Mesenteric fat pad (tissue), 1 donor: ENCODE results near the gene CAMSAP2. TPM values are rescaled to one million over a fixed set of nuclear protein-coding genes. Genes with fewer than 3 reads are reported as not detected.
A peak's percentile ranks its signal among the peaks of the same experiment; 100 is the strongest.
"Not testable (repeated sequence)": the region's sequence is repeated elsewhere in the genome, so short reads cannot be mapped to it uniquely, and the experiment has no call there.

Experiments
- DNase-seq: peaks from one replicate; pipeline ENCODE4 v3.0.0-alpha.2; 2020; ENCODE audit warnings: low spot score
- total RNA-seq: library from RNA; stranded (reverse); fragmentation: NEBNext Ultra II Directional; extraction: Animal tissue kit (Norgen Biotek cat#: 25700); gene quantifications from one replicate; pipeline ENCODE4 v1.2.1, GENCODE V29; 2021
- donor health status: DM: yes; HTN: yes; CAD: no.

Gene CAMSAP2
- total RNA-seq, 1 donor from 2014 or later: 36.4 TPM

DNA sequence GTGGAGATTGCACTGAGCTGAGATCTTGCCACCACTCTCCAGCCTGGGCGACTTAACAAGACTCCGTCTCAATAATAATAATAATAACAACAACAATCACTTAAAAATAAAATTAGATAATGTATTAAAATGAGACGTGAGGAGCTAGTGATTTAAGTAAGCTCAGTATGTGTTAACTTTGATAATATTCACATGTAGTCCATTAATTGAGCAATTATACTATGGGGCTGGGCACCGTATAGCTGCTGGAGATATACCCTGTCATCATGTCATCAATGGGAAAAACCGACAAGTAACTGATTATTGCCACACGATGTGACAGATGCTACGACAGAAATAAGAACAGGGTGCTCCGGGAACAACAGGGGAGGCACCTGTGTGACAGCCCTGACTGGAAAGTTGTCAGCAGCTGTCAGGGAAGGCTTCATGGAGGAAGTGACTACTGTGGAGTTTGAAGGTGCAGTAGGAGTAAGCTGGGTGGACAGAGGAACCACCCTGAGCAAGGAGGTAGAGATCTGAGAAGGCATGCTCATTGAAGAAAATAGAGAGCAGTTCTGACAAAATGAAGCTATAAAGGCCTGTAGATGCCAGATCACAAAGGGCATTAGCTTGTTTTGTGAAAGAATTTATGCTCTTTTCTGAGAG is 924 bp upstream of the CAMSAP2 start:
- no peak for DNase-seq

DNA sequence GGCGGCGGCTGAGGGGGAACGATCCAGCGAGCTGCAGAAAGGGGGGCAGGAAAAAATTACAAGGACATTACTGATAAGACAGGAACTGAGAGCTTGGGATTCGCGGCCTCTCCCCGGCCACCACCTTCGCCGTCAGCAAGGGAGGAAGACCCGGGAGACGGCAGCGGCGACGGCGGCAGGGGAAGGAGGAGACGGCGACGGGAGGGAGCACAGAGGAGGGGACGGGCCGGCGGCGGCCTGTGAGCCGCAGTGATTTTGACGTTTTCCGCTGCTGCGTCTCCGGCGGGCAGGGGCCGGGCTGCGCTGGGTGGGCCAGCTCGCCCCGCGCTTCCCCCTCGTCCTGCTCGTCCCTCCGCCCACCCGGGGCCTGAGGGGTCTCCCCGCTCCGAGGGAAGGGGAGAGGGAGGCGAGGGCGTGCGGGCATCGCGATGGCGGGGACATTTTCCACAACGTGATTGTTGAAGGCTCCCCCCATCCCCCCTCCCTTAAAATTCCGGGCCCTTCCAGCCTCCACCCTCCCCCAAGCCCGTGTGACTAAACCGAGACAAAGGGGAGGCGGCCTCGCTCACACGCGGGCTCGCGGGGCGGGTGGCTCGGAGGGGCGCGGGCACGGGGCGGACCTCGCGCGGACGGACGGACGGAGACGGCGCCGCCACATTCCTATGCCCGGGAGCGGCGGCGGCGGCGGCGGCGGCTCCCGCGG is 407 bp downstream of the CAMSAP2 start:
- peak; percentile 95 for DNase-seq

DNA sequence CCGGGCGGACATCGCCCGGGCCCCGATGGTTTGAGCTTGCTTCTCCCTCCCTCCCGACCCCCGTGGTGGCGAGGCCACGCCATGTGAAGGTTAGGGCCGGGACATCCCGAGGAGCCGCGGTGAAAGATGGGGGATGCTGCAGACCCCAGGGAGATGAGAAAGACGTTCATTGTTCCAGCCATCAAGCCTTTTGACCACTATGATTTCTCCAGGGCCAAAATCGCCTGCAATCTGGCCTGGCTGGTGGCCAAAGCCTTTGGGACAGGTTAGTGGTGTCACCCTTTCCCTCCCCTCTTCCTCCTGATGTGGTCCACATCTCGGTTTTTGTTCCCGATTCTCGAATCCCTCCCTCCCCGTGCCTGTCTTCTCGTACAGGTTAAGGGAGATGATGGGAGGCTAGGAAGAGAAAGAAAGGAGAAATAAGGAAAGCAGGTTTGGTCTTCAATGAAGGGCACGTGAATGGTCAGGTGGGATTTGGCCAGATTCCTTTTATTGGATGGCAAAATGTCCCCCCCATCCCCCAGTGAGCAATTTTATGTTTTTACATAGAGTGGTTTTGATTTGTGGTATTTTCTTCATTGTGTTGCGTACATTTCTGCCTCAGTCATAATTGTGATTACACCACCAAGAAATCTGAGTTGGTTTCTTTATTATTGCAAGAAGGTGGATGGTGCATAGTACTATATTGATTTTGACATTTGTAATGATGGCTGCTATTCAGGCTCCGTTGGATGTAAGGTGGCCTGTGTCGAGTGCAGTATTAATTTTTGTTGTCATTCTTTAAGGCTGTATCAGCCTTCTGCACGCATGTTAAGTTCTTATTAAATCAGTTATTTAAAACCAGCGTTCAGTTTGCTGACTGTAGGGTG is 1.2 kb downstream of the CAMSAP2 start:
- no peak for DNase-seq

DNA sequence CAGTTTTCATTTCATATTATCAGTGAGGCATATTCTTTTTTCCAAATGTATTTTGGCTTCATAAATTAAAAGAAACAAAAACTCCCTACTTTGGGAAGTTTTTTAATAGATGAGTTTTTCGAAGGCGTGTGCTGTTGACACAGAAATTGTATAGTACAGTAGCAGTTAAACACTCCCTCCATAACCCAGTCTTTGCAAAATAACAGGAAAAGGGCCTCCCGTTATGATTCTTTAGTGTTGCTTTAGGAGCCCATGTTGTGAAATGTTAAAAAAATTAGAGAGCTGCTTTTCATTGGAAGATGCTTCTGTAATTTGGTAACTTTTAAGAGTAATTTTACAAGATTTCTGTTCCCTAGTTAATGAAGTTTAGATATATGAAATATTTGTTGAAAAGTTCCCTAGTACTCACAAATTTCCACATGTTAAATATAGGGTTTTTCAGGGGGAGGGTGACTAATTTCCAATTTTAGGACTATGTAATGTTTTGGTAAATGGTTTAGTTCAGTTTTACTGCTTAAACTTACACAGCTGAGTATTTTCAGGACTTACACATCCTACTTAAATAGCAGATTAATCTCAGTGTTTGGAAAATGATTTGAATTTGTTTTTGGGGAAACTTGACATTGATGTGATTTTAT is 2.0 kb downstream of the CAMSAP2 start:
- no peak for DNase-seq

DNA sequence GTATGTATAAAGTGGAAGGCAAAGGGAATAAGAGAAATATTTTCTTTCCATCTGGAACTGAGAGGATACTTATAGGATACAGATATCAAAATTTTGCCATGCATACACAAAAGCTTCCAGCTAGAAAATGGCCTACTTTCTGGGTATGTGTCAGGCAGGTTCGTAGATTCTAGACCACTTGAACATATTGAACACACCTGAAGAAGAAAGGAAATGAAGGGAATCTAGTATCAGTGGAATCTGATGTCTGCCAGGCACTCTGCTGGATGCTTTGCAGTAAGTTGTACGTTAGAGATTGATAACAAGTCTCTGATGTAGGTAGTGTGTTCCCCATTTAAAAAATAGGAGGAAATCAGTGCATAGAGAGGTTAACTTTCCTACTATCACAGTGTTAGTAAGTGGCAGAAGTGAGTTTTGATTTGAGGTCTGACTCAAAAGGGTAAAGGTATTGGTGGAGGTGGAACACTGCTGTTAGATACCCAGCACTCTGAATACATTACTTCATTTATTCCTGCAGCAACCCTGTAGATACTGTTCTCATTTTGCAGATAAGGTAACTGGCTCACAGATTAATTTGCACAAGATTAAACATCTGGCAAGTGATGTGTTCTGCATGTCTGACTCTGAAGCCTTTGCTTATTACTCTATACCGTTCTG is 3.0 kb downstream of the CAMSAP2 start:
- no peak for DNase-seq

DNA sequence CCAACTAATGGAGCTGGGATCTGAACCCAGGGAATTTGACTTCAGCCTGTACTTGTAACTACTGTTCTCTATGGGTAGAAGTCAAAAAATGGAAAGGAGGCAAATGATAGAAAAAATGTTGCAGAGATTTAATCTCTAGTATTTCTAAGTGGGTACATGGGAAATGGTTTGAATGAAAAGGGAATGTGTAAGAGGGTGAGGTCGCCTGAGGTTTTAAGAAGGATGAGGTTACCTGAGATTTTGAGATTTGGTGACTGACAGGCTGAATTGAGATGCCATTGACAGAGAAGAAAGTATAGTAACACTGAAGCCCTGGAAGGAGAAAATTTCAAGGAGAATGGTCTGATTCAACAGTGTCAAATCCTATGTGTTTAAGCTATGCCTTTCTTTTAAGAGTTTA is 5.5 kb downstream of the CAMSAP2 start:
- no peak for DNase-seq

DNA sequence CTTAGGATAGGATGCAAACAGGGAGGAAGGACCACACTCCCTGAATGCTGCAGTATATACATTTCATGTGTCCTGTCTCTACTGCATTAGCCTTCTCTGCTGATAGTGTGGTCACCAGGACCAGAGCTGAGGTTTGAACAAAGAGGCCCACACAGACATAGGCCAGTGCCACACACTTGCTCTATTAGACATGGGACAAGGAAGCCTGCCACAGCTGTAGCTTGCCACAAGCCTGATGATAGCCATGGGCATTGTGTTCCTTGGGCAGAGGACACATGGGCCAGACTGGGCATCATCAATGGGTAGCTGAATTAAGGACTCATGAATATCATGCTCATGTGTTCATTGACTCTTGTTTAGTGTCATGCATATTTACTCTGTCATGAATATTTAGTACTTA is 10.4 kb downstream of the CAMSAP2 start:
- DNase-seq: no peak

DNA sequence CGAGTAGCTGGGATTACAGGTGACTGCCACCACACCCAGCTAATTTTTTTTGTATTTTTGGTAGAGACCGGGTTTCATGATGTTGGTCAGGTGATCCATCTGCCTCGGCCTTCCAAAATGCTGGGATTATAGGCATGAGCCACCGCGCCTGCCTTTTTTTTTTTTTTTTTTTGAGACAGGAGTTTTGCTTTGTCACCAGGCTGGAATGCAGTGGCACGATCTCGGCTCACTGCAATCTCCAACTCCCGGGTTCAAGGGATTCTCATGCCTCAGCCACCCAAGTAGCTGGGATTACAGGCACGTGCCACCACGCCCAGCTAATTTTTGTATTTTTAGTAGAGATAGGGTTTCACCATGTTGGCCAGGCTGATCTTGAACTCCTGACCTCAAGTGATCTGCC is 12.1 kb downstream of the CAMSAP2 start:
- DNase-seq: not testable (repeated sequence)

DNA sequence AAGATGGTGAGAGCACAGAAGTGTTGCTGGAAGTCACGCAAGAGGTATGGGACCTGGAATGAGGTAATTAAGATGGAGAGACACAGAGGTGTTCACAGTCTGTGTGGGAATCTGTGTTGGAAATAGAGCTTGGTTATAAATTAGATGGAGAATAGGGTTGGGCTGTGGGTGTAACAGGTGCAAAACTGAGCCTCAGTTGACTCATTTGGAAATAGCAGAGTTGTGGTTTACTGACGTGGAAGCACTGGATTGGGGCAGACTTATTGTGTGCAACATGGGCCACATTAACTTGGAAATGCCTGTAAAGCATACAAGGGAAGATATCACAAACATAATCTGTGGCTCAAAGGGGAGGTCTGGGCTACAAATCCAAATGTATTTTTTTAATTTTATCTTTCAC is 13.0 kb downstream of the CAMSAP2 start:
- no peak for DNase-seq

DNA sequence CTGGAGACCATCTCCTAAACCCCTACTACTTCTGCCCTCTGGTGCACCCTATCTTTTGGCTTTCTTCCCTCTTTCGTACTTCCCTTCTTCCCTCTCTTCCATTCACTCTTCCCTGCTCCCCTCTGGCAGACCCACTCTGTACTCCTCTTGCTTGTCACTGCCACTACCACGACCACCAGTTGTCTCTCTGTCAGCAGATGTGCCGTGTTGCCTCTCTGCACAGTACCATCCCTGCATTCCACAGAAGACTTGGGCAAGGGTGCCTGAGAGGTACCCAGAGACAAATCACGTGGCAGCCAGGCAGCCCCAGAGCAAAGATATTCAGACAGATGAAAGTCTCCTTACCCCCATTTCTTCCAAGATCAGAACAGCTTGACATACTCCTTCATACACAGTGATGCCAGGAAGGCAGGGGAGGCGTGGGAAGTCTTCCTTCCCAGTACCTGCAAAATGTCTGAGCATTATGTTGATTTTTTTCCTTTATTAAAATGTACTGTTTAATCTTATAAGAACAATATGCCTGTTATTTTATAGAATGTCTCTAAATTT is 15.0 kb downstream of the CAMSAP2 start:
- DNase-seq: no peak

DNA sequence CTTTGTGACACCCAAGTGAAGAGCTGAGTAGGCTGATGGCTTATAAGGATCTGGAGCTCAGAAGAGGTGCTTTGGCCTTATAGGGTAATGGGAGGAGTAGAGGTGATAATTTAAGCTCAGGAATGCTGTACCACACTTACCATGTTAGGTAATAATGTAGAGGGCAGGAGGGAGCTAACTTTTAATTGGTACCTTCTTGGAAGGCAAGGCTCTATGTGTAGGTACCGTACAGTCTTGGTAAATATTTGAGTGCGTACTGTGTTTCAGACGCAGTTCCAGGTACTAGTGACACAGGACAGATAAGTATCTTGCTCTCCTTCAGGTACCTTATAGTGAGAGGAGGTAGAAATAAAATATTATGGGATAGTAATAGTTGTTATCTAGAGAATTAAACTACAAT is 16.8 kb downstream of the CAMSAP2 start:
- no peak for DNase-seq

DNA sequence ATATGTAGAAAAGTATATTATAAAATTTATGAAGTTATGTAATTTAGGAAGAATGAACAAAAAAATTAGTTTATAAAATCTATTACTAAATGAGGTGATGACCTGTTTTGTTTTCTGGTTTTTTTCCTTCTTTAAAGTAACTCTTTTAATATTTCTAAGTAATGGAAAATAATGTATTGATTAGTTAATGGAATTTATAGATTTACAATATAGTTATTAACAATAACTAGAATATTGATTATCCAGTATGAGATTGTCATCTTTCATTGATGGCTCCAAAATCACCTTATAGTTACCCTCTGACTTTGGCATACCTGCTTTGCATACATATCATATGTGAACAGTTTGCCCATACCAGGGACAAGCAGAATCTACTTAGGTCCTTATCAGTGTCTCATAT is 23.4 kb downstream of the CAMSAP2 start:
- no peak for DNase-seq

DNA sequence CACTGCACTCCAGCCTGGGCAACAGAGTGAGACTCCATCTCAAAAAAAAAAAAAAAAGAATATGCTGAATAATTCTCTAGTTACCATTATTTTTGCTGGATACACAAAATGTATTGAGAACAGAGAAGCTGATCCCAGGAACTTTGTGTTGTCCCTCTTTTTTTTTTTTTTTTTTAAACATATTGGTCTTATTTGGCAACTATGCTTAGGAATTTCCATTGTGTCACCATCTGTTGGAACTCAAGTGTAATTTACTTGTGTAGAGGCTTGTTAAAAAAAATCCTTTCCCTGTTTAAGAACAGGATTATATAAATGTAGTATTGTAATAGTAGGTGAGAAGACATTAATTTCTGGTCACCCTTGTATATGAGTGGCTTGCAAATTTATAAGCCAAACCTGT is 28.6 kb downstream of the CAMSAP2 start:
- no peak for DNase-seq

DNA sequence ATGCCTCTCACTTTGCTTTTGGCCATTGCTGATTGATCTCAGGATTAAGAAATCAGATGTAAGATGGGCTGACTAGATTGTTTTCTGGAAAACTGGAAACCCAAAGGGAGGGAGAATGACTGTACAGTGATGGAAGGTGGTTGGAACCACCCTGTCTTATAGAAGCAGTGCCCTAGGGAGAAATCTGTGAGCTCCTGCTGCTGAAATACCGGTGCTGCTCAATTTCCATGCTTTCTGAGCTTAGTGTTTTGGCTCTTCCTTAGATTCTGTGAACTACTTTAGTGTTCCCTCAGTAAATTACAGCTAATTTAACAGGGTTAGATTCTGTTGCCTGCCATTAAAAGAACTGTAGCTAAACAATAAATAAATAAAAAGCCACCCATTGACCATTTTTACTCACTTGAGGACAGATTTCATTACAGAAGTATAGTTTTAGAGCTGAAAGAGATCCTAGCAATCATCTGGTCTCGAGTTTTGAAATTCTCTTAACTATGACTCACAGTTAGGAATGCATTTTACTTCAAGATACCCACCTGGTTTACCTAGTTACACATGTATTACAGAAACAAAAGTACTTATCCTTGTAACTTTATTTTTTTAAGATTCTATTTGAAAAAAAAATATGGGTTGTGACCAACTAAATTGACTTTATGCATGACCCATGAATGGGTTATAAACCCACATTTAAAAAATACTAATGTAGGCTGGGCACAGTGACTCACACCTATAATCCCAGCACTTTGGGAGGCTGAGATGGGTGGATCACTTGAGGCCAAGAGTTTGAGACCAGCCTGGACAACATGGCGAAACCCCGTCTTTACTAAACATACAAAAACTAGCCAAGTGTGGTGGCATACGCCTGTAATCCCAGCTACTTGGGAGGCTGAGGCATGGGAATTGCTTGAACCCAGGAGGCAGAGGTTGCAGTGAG is 33.2 kb downstream of the CAMSAP2 start:
- DNase-seq: no peak

DNA sequence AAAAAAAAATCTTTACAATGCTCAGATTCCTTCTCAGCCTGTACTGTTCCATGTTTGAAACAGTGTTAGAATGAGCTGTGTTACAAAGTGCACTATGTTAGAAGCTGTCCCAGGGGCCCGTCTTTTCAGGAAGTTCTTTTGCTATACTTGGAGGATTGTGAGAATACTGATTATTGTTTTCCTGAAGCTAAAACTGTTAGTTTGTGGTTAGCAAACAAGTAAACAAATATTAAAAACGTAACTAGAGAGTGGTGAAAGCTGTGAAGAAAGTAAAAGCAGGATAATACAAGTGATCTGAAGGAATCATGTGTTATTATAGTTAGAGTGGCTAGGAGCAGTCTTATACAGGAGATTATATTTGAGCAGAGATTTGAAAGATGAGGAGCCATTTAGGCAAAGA is 35.6 kb downstream of the CAMSAP2 start:
- DNase-seq: no peak

DNA sequence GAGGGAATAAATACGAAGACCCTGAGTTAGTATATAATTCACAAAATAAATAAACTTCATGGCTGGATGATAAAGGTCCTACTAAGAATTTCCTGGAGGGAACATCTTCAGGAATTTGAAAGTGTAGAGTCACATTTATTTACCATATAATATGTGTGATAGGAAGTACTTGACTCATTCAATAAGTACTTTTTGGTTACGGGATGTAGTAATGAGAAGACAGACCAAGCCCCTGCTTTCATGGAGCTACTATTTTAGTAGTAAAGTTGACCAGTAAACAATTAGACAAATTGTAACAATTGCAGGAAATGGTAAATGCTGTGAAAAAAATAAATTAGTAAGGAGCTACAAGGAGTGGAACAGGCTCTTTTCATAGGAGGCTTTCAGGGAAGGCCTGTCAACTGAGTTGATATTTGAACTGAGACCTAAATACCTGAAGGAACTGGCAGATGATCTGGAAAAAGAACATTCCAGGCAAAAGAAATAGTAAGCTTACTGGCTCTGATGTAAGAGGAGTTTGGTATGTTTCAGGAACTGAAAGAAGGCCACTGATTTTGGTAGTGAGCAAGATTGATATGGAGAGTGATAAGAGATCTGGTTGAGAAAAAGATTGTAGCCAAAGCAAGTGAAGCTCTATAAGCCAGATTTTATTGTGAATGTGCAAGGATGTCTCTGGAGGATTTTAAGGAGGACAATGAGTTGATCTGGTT is 36.2 kb downstream of the CAMSAP2 start:
- no peak for DNase-seq

DNA sequence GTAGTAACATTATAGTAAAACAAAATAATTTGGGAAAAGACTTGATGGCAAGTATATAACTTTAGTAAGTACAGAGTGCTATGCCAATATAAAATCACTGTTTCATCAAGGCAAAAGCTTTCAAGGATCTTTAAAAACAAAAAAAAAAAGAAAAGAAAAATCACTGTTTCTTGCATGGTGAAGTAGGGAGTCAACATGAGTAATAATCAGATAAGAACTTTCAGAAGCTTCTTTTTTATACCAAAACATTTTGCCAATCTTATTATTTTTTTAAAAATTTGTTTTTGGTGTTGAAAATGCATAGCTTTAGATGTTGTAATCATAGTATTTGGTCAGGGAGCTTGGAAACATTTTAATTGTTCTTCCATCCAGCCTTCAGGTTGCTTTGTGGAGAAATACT is 37.2 kb downstream of the CAMSAP2 start:
- no peak for DNase-seq

DNA sequence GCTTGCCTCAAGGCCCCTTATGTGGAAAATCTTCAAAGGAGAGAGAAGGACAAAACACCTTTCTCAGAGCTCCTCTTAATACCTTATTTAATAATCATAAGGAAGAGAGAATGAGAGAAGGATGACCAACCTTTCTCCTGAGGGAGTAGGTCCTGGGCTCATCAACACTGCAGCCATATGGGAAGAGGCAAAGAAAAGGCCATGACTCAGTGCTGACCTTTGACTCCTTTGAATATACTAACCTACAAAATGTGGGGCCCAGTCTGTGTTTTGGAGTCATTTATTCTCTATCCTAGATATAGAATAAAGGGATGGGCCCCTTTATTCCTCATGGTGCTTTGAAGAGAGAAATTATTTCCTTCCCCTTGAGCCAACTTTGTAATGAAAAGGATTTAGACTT is 38.3 kb downstream of the CAMSAP2 start:
- DNase-seq: no peak

DNA sequence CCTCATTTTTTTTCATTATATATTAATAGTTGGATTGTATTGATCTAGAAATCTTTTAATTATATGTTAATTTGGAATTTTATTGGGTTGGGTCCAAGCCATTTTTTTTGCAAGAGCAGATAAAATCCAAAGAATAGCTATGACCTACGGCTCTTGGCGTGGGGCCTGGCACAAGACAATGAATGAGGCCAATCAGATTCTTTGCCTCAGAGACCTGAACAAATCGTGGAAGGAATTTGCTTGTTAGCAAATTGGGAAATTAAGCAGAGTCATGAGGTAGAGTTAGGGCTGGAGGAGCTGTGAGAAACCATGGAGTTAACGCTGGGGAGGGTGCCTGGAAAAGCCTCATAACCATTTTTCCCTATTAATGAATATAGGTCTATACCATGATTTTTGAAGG is 40.1 kb downstream of the CAMSAP2 start:
- DNase-seq: no peak
